Measurements from ENCODE around the gene ARHGAP12.

ARHGAP12 gene

DNA sequence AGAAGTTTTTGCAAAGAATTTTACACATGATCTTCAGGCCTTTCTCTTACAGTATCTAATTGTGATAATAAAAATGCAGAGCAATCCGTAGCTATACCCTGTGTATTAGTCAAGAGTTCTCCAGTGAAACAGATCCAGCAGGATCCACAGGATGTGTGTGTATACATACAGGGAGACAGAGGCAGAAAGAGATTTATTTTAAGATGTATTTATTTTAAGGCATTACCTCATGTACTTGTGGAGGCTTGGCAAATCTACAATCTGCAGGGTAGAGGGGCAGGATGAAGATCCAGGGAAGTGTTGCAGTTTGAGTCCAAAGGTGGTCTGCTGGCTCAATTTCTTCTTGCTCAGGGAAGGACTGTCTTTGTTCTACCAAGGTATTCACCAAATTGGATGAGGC is 41.7 kb downstream of the ARHGAP12 start:
- H2AFZ ChIP-seq (ENCODE audit: low read length) = no peak overlapping the region
- H3K36me3 ChIP-seq (ENCODE audit: insufficient read depth, low read length) = no peaks in the 10 kb centered on the region
- H3K9me3 ChIP-seq (ENCODE audit: low read length) = no peaks in the 10 kb centered on the region
- H3K4me2 ChIP-seq (ENCODE audit: low read length) = no peak overlapping the region
- TF ChIP-seq, protein P1, sequence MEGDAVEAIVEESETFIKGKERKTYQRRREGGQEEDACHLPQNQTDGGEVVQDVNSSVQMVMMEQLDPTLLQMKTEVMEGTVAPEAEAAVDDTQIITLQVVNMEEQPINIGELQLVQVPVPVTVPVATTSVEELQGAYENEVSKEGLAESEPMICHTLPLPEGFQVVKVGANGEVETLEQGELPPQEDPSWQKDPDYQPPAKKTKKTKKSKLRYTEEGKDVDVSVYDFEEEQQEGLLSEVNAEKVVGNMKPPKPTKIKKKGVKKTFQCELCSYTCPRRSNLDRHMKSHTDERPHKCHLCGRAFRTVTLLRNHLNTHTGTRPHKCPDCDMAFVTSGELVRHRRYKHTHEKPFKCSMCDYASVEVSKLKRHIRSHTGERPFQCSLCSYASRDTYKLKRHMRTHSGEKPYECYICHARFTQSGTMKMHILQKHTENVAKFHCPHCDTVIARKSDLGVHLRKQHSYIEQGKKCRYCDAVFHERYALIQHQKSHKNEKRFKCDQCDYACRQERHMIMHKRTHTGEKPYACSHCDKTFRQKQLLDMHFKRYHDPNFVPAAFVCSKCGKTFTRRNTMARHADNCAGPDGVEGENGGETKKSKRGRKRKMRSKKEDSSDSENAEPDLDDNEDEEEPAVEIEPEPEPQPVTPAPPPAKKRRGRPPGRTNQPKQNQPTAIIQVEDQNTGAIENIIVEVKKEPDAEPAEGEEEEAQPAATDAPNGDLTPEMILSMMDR (IDR thresholded peaks at IDR 0.05; ENCODE audit: low read length) = no peak
- no peak for TF ChIP-seq EZH2 (IDR thresholded peaks at IDR 0.05; ENCODE audit: borderline replicate concordance, low read length)
- no peaks in the 10 kb centered on the region for H3K4me1 ChIP-seq (ENCODE audit: insufficient read depth, low read length, severe bottlenecking)
- no peak overlapping the region for H3K4me3 ChIP-seq (ENCODE audit: low read depth, low read length, poor library complexity, severe bottlenecking)
- H4K20me1 ChIP-seq (ENCODE audit: insufficient read depth, low read length) = no peaks in the 10 kb centered on the region
- no peak overlapping the region for H3K9ac ChIP-seq (ENCODE audit: low read length)
- H3F3A ChIP-seq (ENCODE audit: insufficient read depth, low read length) = no peaks in the 10 kb centered on the region
- no peak overlapping the region for H3K27ac ChIP-seq (ENCODE audit: low read depth, low read length, poor library complexity, severe bottlenecking)
- H3K27me3 ChIP-seq (ENCODE audit: insufficient read depth, low read length) = no peaks in the 10 kb centered on the region
- no peaks in the 10 kb centered on the region for H3K79me2 ChIP-seq (ENCODE audit: insufficient read depth, low read length)
- H3K9me2 ChIP-seq (ENCODE audit: low read depth, low read length) = no peaks in the 10 kb centered on the region

DNA sequence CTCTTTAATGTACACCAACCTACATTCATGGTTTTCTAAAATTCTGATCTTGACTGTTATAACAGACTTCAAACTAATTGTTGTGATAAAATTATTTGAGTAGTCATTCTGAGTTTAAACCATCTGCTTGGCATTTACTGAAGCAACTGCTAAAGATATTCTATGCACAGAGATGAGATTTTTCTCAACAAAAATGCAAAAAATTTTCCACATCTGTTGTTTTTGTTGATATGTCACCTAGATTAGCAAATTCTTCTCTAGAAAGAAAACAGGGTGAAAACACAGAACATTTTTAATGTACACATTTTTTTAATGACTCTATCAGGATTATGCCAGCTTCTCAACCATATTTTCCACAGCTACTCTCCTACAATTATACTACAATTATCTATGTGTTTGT is 42.7 kb downstream of the ARHGAP12 start:
- H3K4me1 ChIP-seq (ENCODE audit: insufficient read depth, low read length, severe bottlenecking) = no peaks in the 10 kb centered on the region
- no peak overlapping the region for H3K27ac ChIP-seq (ENCODE audit: low read depth, low read length, poor library complexity, severe bottlenecking)
- H2AFZ ChIP-seq (ENCODE audit: low read length) = no peak overlapping the region
- H3K9ac ChIP-seq (ENCODE audit: low read length) = no peak overlapping the region
- no peaks in the 10 kb centered on the region for H3K9me2 ChIP-seq (ENCODE audit: low read depth, low read length)
- no peaks in the 10 kb centered on the region for H3K27me3 ChIP-seq (ENCODE audit: insufficient read depth, low read length)
- H3F3A ChIP-seq (ENCODE audit: insufficient read depth, low read length) = no peaks in the 10 kb centered on the region
- TF ChIP-seq, protein P1 (IDR thresholded peaks at IDR 0.05; ENCODE audit: low read length) = no peak
- TF ChIP-seq EZH2 (IDR thresholded peaks at IDR 0.05; ENCODE audit: borderline replicate concordance, low read length) = no peak
- no peak overlapping the region for H3K4me3 ChIP-seq (ENCODE audit: low read depth, low read length, poor library complexity, severe bottlenecking)
- H4K20me1 ChIP-seq (ENCODE audit: insufficient read depth, low read length) = no peaks in the 10 kb centered on the region
- H3K4me2 ChIP-seq (ENCODE audit: low read length) = no peak overlapping the region
- H3K9me3 ChIP-seq (ENCODE audit: low read length) = no peaks in the 10 kb centered on the region
- H3K36me3 ChIP-seq (ENCODE audit: insufficient read depth, low read length) = no peaks in the 10 kb centered on the region
- H3K79me2 ChIP-seq (ENCODE audit: insufficient read depth, low read length) = no peaks in the 10 kb centered on the region

DNA sequence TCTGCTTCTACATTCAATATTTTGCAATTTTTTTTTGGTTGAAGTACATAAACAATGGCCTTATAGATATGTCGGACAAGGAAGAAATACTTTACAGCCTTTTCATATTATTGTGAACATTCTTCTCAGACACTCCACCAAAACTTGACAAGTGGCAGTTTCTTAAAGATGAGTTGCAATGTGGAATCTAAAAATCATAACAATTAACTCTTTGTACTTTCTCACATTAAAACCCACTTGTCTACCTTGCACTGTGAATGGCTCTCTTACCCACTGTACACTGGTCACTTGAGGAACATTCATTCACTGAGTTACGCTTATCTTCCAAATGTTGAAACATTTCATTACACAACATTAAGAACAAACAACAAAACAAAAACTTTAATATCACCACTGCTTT is 44.2 kb downstream of the ARHGAP12 start:
- Histone ChIP-seq H3K4me1 (ENCODE audit: insufficient read depth, low read length, severe bottlenecking) (no peaks in the 10 kb centered on the region), H3K27me3 (ENCODE audit: insufficient read depth, low read length) (no peaks in the 10 kb centered on the region), H3K4me2 (ENCODE audit: low read length) (no peak overlapping the region), H3K36me3 (ENCODE audit: insufficient read depth, low read length) (no peaks in the 10 kb centered on the region), H3F3A (ENCODE audit: insufficient read depth, low read length) (no peaks in the 10 kb centered on the region), H4K20me1 (ENCODE audit: insufficient read depth, low read length) (no peaks in the 10 kb centered on the region), H3K9me3 (ENCODE audit: low read length) (no peaks in the 10 kb centered on the region), H3K9me2 (ENCODE audit: low read depth, low read length) (no peaks in the 10 kb centered on the region), H3K79me2 (ENCODE audit: insufficient read depth, low read length) (no peaks in the 10 kb centered on the region), H3K27ac (ENCODE audit: low read depth, low read length, poor library complexity, severe bottlenecking) (no peak overlapping the region), H3K4me3 (ENCODE audit: low read depth, low read length, poor library complexity, severe bottlenecking) (no peak overlapping the region), H2AFZ (ENCODE audit: low read length) (no peak overlapping the region), H3K9ac (ENCODE audit: low read length) (no peak overlapping the region)
- TF ChIP-seq, protein P1 (IDR thresholded peaks at IDR 0.05; ENCODE audit: low read length) = no peak
- no peak for TF ChIP-seq EZH2 (IDR thresholded peaks at IDR 0.05; ENCODE audit: borderline replicate concordance, low read length)
